PFSK-1 (cell line): Measurements from ENCODE around the gene RPS3.

Experiments
- FOXP2 ChIP-seq: optimal IDR thresholded peaks from 2 replicates; pipeline ENCODE3; 2011; ENCODE audit warnings: borderline replicate concordance, control low read depth, inconsistent platforms; ENCODE audit not compliant: insufficient read depth; ENCODE audit errors: extremely low read length, extremely low read depth
- POLR2AphosphoS5 ChIP-seq: IDR thresholded peaks from 2 replicates; pipeline ENCODE4 v1.6.1; 2012; ENCODE audit warnings: low read depth, mild to moderate bottlenecking, control low read depth, low read length, moderate library complexity
- REST ChIP-seq, 2 experiments: IDR thresholded peaks; 2 replicates each; pipeline versions ENCODE4 v1.6.1 to v1.8.0; 2011 to 2012; ENCODE audit warnings: low read depth in 2 of 2, low read length in 2 of 2, control low read depth in 1 of 2, inconsistent platforms in 1 of 2, mild to moderate bottlenecking in 1 of 2, moderate library complexity in 1 of 2; ENCODE audit not compliant: insufficient read depth in 1 of 2
- SIN3A ChIP-seq: IDR thresholded peaks from 2 replicates; pipeline ENCODE4 v1.6.1; 2012; ENCODE audit warnings: mild to moderate bottlenecking, low read length, moderate library complexity, borderline replicate concordance; ENCODE audit not compliant: insufficient read depth
- TAF1 ChIP-seq: IDR thresholded peaks from 2 replicates; pipeline ENCODE4 v1.6.1; 2012; ENCODE audit warnings: low read length, control low read depth, borderline replicate concordance; ENCODE audit not compliant: insufficient read depth

The RPS3 gene

DNA sequence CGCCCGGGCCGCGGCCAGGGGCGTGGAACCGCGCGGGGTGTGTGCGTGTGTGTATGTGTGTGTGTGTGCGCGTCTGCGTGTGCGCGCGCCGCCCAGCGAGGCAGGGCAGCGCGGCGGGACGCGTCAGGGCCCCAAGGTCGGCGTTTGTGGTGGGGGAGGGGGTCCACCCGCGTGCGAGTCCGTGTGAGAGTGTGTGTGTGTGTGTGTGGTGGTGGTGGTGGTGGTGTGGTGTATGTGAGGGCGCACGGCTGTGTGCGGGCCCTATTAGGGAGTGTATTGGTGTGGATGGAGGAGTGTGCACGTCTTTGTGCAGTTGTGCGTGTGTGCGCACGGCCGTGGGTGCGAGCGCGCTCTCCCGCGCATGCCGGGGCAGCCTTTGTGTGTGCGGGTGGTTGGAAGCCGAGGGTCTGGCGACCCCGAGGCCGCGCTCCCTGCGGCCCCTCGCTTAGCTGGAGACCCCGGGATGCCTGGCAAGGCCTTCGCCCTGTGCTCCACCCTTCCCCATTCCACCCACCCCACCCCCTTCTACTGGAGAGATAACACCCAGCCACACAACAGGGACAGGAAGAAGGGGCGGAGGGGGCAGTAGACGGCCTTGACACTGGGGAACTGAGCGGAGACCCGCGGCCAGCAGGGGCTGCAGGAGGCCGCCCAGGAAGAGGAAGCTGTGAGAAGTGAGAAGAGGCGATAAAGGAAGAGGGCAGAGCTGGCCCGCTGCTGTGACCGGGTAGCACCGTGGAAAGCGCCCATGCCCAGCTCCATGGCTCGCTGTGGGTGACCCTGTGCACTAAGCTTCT is 47.3 kb upstream of the RPS3 start:
- TF ChIP-seq FOXP2 (no peak), REST (IDR thresholded peaks at IDR 0.05; ENCODE audit: insufficient read depth in 1 of 2, low read depth in 2 of 2, low read length in 2 of 2) (peak; percentile 57 to 78; a peak in 2 of 4 replicates), TAF1 (0 out of 2 replicates have a peak, but pooled peaks have one; percentile 16), POLR2AphosphoS5 (peak; percentile 26; the same call in 1 of the 2 replicates)

GRCh38 chr11:75352588-75353206 is 46.6 kb upstream of the RPS3 start:
- TF ChIP-seq SIN3A (no peak), POLR2AphosphoS5 (no peak), TAF1 (no peak), FOXP2 (no peak)

DNA sequence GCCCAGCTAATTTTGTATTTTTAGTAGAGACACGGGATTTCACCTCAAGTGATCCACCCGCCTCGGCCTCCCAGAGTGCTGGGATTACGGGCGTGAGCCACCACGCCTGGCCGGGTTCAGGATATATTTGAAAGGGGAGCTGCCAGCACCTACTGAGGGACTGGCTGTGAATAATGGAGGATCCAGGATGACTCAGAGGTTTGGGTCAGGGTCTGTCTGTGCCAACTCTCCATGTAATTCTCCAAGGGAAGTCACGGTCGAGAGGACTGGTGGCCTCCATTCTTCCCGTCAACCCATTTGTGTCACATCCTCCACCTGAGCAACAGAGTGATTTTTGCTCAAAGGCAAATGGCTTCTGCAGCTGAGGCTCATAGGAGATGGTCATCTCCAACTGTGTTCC is 44.3 kb upstream of the RPS3 start:
- TF ChIP-seq FOXP2 (no peak), TAF1 (no peak), POLR2AphosphoS5 (no peak), REST (IDR thresholded peaks at IDR 0.05; ENCODE audit: insufficient read depth in 1 of 2, low read depth in 2 of 2, low read length in 2 of 2) (no peak), SIN3A (no peak)

DNA sequence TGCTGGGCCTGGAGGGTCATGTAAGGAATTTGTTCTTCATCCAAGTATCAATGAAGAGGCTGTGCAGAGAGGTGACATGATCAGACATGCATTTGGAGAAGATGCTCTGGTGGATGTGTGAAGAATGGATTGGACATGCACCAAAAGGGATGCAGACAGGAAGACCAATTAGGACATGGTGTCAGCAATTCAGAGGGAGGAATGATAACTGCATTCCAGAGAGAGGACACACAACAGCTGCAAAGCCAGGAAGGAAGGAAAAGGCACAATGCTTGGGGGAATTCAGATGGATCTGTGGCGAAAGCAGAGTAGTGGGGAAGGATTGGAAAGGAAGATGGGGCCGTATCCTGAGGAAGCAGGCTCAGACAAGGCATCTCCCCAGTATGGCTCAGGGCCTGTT is 42.7 kb upstream of the RPS3 start:
- TF ChIP-seq FOXP2 (no peak), POLR2AphosphoS5 (no peak), REST (IDR thresholded peaks at IDR 0.05; ENCODE audit: insufficient read depth in 1 of 2, low read depth in 2 of 2, low read length in 2 of 2) (no peak), TAF1 (no peak), SIN3A (no peak)

DNA sequence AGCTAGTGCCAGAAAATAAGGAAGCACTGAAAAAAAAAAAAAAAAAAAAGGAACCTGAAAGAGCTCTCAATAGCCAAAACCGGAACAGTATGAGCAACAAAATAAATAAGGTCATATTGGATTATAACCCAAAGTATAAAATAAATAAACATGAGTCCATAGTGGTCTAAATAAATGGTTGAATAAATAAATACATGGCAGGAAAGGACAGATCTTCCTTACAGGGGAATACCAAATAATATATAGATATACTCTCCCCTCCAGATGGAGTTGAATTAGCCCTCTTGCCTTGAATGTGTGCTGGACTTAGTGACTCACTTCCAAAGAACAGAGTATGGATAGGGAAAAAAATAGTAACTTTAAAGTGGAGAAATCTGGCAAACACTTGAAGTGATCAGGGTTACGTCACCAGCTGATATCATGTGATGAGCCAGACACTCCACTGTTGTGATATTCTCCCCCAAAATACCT is 33.6 kb upstream of the RPS3 start:
- no peak for TF ChIP-seq POLR2AphosphoS5
- no peak for TF ChIP-seq TAF1
- TF ChIP-seq REST (IDR thresholded peaks at IDR 0.05; ENCODE audit: insufficient read depth in 1 of 2, low read depth in 2 of 2, low read length in 2 of 2) = no peak
- TF ChIP-seq FOXP2 = no peak
- TF ChIP-seq SIN3A = no peak
